Medulla oblongata (tissue), 1 donor: ENCODE results near the gene WDFY2.
"Not testable (repeated sequence)": the region's sequence is repeated elsewhere in the genome, so short reads cannot be mapped to it uniquely, and the experiment has no call there.

Source experiments
- DNase-seq: peaks from one replicate; pipeline ENCODE4 v3.0.0-alpha.2; 2015; ENCODE audit errors: extremely low spot score

WDFY2 gene

DNA sequence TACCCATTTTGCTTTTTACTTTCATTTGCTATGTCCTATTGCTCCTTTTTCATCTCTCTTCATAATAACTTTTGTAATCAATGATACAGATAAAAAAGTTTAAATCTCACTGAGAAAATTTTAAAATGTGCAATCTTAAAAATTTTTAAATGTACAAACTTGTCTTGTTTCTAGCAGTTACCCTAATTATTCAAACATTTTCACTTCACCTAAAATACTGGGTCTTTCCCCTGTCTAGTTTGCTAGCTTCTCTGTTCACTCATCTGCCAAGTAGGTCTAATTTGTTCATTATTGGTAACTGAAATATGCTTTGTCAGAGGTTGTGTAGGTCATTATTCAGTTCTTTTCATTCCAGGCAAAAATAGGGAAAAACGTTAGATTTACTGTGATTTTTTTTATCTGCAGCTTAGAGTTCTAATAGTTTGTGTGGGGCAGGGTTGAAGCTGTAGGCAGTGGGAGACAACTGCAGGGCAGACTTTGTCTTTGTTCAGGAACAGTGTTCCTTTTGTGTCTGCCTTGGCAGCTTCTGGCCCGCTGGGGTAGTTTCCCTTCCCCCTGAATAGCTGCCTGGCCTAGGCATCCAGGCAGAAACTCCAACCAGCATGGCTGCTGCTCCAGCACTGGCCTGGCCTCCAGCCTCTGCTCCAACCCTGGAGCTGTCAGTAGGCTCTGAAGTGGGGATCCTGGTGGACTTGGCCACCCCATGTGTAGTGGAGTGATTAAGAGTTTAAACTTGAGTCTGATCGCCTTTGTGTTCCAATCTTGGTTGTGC lies 48.5 kb downstream of the WDFY2 start:
- peak; percentile 96 for DNase-seq

DNA sequence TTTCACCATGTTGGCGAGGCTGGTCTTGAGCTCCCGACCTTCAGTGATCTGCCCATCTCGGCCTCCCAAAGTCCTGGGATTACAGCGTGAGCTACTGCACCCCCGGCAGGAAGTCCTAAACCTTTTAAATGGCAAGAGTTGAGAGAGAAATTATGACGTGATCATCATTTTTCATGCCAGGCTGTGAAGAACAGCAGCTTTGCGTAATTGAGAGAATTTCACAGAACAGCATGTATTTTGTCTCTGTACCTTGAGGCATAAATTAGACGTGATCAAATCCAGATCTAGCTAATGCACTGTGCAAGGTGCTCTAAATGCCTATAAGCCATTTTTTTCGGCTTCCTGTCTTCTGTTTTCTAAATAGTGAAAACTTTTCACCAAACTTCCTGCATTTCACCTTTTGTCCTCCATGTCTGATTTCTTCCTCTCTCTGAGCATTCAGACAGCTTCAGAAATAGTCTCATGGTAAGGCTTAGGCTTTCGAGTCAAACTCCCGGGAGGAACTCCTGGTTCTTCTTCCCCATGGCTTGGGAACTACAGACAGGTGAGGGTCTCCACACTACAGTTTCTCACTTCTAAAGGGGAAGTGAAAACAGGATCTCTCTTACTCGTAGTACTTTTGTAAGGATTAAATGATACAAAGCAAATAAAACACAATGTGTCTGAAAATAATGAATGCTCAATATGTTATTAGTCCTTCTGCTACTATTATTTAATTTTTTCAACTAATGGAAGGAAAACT lies 51.0 kb downstream of the WDFY2 start:
- no peak for DNase-seq

DNA sequence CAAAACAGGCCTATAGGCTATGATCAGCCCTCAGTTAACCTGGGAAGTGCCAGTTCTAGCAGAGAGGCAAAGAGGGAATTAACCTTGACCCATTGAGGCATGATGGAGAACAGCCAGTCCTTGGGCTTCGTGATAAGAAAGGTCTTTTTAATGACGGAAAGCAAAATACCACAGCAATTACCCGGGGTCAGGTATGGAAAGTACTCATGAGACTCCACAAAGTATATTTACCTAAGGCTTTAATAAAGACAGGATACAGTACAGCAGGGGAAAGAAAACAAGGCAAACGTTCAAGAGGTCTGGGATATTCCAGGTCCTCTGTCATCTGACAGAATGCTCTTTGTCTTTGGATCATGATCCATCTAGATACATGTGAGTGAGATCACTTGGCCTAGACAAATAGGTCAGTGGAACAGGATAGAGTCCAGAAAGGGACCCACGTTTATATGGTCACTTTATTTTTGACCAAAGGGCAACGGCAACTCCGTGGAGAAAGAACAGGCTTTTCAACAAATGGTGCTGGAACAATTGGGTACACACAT lies 52.2 kb downstream of the WDFY2 start:
- DNase-seq = no peak

DNA sequence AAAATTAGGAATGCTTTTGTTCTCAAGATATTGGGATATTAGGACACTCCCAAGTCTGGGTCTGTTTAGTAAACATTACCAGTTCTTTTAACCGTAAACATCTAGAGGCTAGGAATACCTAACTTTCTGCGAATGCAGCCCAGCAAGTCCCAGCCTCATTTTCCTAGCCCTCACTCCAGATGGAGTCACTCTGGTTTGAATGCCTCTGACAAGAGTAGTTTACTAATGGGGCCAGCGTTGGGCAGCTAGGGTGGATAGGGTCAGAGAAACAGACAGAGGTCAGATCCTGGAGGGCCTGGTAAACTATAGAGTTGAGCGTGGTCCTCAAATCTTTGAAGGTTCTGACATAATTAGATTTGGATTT lies 53.6 kb downstream of the WDFY2 start:
- no peak for DNase-seq

DNA sequence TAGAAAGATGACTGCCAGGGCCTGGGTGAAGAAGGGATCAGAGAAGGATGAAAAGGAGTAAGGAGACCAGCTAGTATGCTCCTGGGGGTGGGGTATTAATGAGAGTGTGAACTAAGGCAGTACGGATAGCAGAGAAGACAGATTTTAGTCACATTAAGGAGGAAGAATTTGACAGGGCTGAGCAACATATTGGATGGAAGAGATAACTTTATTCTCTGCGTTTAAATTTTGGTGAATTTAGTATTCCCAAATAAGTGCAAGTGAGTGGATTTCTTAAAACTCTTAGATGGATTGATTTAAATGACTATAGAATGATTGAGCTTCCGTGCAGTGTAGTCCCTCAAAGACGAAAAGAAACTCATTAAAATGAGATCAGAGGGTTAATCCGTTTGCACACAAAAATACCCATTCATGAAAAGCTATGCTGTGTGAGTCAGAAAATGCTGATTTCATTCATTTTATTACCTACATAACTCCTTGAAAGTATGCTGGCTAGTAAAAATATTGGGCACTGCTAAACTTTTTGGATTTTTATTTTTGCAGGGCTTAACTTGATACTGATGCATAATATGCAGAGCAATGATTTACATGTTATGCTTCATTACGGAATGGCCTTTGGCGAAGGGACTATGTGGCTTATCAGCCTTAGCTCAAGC lies 54.1 kb downstream of the WDFY2 start:
- no peak for DNase-seq

DNA sequence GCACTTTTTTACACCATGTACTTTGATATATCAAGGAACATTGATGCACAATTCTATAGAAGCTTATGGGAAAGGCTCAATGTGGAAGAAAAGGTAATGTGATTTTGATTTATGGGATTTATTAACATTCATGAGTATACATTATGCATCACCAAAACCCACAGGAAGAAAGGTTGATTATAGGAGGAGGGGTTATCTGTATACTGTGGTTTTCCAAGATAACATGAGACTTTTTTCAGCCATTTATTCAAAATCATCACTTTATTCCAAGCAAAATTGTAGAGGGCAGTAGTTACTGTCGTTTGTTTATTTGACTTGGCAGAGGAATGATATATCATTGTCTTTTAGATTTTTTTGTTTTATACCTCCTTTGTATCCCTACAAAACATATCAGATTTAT lies 54.9 kb downstream of the WDFY2 start:
- no peak for DNase-seq

DNA sequence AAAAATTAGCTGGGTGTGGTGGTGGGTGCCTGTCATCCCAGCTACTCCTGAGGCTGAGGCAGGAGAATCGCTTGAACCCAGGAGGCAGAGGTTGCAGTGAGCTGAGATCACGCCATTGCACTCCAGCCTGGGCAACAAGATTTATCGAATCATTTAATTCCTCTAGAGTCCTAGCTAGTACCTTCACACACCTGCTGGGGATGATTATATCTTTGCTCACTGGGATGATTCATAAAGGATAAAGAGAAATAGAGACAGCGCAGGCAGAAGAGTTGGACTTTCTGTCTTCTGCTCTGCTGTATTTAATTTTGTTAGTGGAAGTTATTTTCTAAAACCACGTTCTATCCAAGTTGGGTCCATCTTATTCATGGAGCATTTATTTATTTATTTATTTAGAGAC lies 56.4 kb downstream of the WDFY2 start:
- not testable (repeated sequence) for DNase-seq

DNA sequence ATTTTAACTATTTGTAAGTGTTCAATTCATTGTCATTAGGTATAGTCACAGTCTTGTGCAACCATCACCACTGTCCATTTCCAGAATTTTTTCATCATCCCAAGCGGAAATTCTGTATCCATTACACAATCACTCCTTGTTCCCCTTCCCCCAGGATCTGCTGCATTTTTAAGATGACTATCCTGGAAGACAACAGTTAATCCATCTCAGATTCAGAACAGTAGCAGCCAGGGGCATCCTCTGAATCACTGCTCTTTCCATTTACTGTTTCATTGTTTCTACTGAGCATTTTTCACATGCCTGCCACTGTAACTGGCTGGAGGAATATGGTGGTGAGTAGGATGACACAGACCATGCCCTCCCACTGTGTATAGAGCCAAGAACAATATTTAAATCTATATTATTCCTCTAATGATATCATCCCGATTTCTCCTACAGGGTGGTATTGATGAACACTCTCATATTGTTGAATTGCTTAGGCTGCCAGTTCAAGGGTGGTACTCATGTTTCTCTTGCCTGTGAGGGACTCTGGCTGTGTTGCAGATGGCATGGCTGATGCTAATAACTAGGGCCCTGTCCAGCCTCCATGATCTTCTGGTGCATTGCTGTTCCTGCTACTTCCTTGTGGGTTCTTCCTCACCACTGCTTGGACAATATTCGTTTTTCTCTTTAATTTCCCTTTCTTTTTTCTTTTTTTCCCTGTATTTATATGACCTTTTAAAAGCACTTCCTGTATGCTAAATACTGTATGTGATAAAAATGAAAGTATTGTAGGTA lies 59.0 kb downstream of the WDFY2 start:
- DNase-seq = no peak

DNA sequence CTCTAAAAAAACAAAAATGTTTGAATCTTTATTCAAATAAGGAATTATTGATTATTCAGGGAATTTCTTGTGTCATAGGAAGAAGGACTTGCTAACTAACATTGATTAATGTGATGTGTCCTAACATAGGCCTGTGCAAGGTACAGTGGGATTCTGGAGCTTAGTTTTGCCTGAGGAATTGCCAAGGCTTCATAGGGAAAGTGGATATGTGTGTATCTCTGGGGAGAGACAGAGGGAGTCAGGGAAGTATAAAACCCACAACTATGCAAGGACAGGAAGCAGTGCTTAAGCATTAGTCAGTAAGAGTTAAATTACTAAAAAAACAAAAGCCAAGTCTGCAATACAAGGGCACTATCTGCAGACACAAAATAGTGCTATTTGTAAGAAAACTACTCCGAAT lies 59.6 kb downstream of the WDFY2 start:
- DNase-seq = no peak

DNA sequence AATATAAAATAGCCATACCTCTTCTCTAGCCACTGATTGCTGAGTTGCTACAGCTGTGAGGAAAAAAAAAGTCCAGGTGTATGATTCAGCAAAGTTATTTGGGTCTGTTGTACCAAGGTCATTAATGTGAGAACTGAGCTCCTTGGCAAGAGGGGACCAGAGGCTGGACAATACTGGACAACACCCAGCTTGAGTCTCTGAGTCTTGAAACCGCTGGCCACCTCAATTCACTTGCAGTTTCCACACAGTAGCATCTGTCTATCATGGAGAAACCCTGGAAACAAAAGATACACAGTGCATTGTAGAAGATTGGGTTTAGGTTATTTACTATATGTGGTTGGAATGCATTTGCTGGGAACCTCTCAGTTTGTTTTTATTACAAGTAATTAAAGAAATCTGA lies 60.4 kb downstream of the WDFY2 start:
- DNase-seq = no peak

DNA sequence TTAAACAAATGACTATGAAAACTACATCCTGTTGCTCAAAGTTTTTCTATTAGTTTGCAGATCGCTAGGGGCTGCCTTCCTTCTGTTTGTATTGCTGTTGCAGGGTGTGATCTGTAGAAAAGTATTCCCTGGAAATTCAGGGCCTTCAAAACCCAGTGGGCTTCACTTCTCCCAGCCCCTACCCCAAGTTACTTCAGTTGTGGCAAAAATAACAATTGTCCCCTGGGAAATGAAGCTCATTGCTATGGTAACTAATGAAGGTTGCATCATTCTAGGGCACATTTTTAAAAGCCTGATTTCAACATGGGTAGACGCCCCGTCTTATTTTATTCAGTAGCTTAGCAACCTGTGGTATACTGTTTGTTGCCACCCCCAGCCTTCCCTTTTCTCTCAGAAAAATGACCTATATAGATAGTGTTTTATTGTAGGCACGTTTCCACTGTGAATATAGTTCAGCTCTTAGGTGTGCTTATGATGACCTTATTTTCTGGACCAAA lies 60.9 kb downstream of the WDFY2 start:
- no peak for DNase-seq

DNA sequence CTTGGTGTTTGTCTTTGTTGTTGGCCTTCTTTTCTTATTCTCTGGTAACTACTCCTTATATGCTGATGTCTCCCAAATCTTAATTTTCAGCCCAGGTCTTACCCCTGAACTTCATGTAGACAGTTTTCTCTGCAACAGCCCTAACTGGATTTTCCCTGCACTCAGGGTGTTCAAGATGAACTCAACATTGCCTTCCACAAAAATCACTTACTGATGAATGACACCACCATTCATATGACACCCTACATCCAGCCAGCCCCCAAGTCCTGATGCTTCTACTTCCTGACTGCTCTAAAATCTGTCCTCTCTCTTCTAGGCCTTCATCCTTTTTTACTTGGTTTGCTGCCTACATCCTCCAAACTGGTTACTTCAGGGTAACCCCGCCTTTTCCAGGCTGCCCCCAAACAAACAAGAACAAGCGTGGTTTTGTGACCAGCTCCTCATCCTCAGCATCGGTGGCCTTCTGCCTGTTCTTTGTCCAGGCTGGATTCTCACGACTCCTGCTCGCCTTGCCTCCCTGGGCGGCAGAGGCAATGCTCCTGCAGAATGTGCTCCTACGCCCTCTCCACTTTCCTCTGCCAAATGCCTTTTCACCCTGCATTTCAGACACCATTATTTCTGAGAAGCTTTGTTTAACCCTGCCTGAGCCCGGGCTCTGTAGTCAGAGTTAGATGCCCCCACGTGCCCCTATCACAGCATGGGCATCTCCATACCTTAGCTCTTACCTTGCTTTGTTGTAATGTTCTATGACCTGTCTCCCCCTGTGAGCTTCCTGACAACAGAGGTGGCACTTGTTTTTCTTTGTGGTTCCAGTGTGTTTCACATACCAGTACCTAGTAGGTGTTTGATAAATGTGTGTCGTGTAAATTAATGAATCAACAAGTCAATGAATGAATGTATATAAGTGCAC lies 61.8 kb downstream of the WDFY2 start:
- DNase-seq = no peak

DNA sequence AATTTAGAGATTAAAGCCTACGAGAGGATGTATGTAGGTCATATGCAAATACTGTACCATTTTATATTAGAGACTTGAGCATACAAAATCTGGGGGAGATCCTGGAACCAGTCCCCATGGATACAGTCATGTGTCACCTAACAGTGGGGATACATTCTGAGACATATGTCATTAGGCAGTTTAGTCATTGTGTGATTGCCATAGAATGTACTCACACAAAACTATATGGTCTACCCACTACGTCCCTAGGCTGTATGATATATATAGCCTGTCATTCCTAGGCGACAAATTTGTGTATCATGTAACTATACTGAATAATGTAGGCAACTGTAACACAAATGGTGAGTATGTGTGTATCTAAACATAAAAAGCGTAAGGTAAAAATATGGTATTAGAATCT lies 62.8 kb downstream of the WDFY2 start:
- DNase-seq = no peak

DNA sequence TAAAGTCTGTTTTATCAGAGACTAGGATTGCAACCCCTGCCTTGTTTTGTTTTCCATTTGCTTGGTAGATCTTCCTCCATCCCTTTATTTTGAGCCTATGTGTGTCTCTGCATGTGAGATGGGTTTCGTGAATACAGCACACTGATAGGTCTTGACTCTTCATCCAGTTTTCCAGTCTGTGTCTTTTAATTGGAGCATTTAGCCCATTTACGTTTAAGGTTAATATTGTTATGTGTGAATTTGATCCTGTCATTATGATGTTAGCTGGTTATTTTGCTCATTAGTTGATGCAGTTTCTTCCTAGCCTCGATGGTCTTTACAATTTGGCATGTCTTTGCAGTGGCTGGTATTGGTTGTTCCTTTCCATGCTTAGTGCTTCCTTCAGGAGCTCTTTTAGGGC lies 67.9 kb downstream of the WDFY2 start:
- DNase-seq = not testable (repeated sequence)

DNA sequence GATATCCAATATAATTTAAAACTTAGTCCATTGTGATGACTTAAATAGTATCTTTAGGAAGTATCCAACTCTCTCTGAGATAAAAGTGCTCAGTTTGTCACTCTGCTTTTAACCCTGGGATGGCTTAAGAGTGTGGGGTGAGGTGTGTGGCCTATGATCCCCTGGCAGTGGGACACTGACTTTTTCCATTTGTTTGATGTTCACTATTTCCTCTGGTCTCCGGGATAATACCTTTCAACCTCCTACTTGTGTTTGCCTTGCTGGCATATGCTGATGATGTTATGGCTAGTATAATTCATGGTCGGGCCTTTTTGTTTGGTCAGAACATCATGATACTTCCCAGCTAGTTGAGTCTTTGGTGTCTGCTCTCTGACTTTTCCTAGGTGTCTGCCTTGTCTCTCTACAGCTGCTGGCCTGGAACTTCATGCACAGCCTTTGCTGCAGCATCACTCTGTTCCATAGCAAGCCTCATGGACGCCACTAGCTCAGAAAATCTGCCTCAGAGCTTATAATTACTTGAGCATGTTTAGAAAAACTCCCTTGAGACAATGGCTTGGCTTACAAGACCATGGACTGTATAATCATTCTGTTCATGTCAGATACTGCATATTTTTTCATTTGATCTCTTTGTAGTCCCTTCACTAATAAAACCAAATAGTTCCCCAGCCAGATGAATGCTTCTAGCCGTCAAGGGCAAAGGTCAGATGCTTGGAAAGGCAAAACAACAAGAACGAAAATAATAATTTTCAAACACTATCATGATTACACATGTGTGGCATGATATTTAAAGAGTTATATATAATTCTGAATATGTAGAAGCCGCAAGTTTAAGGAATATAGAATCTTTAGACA lies 75.2 kb downstream of the WDFY2 start:
- no peak for DNase-seq

DNA sequence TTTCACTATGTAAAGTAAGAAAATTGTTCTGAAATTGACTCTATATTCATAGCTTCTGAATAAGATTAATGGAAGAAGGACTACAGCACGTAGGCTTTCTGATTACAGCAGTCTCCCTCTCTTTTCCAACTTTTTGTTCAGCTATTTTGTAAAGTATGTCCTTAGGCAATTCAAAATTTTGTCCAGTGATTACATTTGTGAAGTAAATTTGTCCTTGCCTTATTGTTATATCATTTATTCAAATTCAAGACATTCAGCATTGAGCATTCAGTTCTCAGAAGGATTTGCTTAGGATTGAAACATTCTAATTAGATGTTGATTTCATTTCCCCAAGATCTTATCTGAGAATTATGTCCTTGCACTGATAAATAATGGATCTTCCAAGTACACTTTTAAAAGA lies 76.6 kb downstream of the WDFY2 start:
- DNase-seq = no peak

DNA sequence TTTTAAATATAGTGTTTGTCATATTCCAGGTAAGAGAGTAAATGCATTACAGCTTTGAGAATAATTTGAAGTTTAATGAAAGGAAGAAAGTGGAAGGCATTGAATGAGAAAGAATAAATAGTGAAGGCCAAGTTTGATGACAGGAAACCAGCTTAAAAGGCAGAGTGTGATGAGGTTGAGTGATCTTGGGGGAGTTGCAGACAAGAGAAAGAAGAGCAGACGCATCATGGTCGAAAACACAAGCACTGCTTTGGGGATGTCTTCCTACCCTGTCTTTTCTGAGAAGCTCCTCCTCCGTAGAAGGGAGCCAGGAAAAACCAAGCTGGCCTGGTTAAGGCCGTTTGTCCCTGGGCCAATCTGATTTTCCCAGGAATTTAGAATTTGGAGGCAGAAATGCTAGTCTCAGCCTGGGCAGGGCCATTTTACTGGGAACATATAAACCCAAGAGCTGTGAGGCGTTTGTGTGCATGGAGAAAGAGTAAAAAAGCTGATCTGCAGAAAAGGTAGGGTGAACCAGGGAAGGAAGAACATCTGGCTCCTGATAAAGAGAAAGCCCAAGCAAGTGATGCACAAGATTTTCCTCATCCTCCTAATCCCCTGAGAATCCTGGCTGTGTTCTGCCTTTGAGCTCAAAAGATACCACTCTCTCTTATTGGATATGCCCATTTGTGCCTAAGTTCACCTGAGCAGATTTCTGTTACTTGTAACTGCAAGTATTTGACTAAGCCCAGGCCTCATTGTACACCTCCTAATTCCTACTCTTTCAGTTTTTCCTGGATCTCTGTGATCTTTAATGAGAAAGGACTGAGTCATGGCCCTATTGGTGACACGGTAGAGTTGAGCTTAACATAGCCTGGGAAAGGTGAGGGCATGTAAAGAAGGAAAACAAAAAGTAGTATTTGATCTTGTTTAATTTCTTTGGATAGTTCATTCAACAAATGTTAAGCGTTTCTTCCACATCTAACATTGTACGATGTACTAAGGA lies 80.0 kb downstream of the WDFY2 start:
- no peak for DNase-seq

DNA sequence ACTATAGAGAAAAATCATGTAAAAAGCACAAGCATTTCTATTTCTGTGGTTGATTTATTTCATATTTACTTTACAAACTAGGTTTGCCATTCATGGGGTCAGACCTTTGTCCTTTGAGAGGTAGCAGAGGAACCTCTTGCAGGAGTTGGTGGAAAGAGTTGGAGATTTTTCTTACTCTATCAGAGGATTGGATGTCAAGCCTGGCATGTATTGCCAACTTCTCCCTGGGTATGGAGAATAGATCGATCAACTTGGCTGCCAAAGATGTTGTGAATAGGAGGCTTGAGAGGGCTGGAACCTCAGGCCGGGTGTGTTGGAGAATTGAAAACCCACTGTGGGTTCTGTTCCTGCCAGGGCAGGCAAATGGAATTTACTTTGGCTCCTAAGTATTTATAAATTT lies 81.2 kb downstream of the WDFY2 start:
- no peak for DNase-seq
